ENCODE results near the gene PDCD1LG2. TPM values are rescaled to one million over a fixed set of nuclear protein-coding genes. Genes with fewer than 3 reads are reported as not detected.
"Not testable (repeated sequence)": the region's sequence is repeated elsewhere in the genome, so short reads cannot be mapped to it uniquely, and the experiment has no call there.

The PDCD1LG2 gene
- total RNA-seq, 1 donor from 2014 or later = 20.4 TPM

- DNase-seq (ENCODE audit: extremely low read depth, low read depth, low spot score) = no peak
These were observed 16.4 kb upstream of the PDCD1LG2 start for GRCh38 chr9:5493679-5494511.

DNA sequence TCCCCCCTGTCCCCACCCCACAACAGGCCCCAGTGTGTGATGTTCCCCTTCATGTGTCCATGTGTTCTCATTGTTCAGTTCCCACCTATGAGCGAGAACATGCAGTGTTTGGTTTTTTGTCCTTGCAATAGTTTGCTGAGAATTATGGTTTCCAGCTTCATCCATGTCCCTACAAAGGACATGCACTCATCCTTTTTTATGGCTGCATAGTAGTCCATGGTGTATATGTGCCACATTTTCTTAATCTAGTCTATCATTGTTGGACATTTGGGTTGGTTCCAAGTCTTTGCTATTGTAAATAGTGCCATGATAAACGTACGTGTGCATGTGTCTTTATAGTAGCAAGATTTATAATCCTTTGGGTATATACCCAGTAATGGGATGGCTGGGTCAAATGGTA is 15.6 kb upstream of the PDCD1LG2 start:
- DNase-seq (ENCODE audit: extremely low read depth, low read depth, low spot score) = not testable (repeated sequence)

DNA sequence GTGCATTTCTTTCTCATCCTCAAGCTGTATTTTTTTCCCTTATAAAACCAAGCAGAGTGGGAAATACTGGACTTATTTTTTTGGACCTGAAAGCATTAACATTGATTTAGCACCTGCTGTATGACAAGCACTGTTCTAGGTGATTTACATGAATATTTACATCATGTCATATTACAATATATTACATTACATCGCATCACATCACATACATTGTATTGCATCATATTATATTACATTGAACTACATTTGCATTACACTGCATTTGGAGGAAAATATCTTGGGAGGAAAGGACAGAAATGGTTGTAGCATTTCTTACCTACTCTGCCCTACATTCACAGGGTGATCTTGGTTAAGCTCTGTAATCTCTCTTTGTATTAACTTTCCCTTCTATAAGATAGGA is 11.2 kb upstream of the PDCD1LG2 start:
- DNase-seq (ENCODE audit: extremely low read depth, low read depth, low spot score) = no peak

- DNase-seq (ENCODE audit: extremely low read depth, low read depth, low spot score) = peak; percentile 100
These were observed 10.4 kb upstream of the PDCD1LG2 start for GRCh38 chr9:5499889-5500398.

DNA sequence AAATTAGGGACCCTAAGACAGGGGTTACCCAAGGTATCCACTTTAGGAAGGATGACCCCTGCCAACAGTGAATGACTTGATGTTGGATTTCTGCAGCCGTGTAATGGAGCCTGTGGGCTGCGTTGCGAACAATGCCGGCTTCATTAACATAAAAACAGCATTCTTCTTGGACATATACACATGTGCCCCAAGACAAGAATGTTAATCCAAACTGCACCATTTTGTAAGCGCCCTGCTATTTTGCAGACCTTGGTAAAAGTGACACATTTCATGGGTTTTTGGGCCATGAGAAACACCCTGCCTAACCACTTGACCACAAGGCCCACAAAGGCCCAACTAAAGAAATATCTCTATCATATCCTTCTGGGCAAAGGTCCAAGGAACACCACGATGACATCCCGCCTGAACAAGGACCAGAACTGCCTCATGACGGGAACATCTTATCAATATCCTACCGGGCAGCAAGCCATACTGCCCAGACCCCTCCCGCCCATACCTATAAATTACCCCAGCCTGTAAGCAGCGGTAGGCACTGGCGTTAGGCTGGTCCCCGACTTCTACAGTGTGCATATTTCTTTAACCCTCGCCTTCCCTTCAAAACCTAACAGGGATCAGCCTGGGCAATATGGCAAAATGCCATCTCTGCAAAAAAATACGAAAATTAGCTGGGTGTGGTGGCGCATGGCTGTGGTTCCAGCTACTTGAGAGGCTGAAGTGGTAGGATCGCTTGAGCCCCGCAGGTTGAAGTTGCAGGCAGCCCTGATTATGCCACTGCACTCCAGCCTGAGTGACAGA is 9.7 kb upstream of the PDCD1LG2 start:
- peak; percentile 68 for DNase-seq (ENCODE audit: extremely low read depth, low read depth, low spot score)

- DNase-seq (ENCODE audit: extremely low read depth, low read depth, low spot score) = no peak
These were observed 7.8 kb upstream of the PDCD1LG2 start for GRCh38 chr9:5502553-5502952.

DNA sequence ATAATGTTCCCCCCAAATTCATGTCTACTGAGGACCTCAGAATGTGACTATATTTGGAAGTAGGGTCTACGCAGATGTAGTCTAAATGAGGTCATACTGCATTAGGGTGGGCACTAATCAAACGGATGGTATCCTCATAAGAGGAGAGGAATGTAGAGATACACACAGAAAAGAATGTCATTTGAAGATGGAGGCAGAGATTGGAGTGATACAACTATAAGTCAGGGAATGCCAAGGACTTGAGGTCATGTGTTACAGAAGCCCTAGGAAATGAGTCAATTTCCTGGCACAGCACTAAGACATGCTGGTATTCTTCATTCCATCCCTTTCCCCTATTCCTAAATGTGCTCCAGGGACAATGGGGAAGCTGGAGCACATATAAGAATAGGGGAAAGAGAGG is 758 bp upstream of the PDCD1LG2 start:
- peak; percentile 91 for DNase-seq (ENCODE audit: extremely low read depth, low read depth, low spot score)

DNA sequence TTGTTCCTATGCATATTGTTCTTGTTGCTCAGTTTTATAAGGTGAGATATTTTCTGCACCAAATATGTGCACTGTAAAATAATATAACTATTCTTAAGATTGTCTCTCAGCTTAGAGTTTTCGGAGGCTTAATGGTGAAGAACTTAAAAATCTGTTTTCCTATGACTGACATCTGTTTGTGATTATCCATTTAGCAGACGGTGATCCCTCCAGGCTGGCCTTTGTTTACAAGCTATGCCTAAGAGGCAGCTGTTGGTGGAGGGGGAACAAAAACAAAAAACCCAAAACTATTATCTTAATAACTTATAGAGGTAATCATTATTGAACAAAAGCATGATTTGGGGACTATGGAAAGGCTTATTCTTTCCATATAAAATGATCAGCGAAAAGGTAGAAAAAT is 658 bp downstream of the PDCD1LG2 start:
- DNase-seq (ENCODE audit: extremely low read depth, low read depth, low spot score) = no peak

- no peak for DNase-seq (ENCODE audit: extremely low read depth, low read depth, low spot score)
These were observed 1.1 kb downstream of the PDCD1LG2 start for GRCh38 chr9:5511476-5511875.

DNA sequence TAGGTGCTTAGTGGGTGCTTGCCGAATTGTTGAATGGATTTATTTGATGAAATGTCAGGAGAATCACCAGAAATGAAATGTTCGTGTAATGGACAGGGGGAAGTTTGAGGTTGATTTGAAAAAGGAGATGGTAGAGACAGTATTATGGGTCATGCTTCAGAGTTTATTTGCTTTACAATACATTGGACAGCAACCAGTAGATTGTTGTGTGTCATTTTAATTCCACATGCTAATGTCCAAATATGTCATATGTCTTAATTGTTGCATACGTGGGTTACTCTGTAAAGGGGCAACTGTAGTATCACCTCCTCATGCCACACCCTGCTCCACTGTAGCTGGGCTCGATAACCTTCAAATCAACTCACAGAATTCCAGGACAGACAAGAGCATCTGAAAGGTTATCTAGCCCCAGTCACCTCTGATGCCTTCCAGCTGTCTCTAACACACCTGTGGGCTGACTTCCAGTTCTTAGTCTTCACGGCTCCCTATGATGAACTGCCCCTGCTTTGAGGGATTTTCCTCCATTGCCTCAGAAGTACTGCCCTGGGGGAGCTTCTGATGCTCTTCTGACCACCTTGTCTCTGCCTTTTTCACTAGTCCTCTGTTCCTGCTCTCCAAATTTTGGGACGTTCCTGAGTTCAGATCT is 1.7 kb downstream of the PDCD1LG2 start:
- DNase-seq (ENCODE audit: extremely low read depth, low read depth, low spot score) = no peak

DNA sequence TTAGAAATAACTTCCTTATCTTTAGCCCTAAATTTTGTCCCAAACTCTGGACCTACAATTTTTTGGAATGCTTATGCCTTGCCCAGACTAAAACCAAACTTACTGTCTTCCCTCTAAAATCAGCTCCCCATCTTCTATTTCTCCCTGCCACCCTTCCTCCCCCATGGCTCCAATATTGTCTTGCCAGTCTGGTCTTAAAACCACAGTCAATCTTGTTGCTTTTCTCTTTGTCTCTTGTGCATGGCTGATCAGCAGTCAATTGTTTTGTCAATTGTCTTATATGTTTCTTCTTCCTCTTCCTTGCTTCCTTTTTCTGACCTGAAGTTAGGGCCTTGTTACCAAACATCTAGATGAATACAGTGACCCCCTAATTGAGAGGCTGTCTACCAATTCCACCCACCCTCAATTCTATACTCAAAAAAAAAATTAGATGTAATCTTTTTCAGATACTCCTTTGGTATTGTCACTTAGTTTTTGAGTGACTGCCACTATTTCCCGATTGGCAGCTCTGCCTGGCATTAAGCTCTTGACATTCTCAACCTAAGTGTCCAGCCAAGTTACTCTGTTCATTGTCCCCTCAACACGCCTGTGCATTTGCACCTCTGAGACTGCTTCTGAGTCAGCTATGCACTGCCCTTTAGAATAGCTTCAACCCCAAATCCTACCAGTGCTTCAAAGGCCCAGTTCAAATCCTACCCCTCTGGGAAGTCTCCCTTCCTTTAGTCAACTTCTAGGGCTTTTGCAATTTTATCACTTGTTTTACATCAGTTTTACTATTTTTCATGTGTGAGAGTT is 2.5 kb downstream of the PDCD1LG2 start:
- DNase-seq (ENCODE audit: extremely low read depth, low read depth, low spot score) = no peak

- DNase-seq (ENCODE audit: extremely low read depth, low read depth, low spot score) = no peak
These were observed 3.8 kb downstream of the PDCD1LG2 start for GRCh38 chr9:5513966-5514616.

DNA sequence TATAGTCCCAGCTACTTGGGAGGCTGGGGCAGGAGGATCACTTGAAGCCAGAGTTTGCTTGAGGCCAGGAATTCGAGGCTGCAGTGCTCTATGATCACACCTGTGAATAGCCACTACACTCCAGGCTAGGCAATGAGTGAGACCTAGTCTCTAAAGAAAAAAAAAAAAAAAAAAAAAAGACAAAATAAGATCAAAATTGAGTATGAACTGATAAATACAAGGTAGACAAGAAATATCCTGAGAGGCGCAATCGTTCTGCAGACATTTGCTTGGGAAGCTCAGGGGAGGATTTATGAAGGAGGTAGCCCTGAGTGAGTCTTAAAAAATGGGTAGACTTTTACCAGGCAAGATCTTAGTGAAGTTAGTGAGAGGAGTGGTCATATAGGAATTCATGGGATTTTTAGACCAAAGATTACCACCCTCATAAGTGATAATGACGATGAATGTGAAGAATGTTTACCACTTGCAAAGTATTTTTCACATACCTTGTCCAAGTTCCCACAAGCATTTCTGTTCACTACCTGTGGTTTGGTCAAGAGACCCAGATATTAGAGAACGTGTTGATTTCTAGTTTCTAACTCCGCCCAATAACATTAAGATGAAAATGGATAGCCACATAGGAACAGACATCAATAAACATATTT is 4.4 kb downstream of the PDCD1LG2 start:
- DNase-seq (ENCODE audit: extremely low read depth, low read depth, low spot score) = no peak

DNA sequence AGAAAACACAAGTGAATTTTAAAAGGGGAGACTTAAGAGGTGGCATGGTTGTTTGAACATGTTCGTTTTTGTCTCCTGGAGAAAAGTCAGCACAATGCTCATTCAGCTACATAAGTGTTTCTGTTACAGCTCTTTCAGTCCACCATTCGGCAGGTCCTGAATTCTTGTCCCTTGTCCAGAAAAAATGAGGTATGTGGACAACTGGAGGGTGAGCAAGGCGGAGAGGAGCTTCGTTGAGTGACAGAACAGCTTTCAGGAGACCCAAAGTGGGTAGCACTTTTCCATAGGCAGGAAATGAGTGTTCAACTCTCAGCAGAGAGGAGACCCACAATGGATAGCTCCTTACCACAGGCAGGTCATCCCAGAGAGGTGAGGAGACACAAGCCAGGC is 4.9 kb downstream of the PDCD1LG2 start:
- DNase-seq (ENCODE audit: extremely low read depth, low read depth, low spot score) = no peak

DNA sequence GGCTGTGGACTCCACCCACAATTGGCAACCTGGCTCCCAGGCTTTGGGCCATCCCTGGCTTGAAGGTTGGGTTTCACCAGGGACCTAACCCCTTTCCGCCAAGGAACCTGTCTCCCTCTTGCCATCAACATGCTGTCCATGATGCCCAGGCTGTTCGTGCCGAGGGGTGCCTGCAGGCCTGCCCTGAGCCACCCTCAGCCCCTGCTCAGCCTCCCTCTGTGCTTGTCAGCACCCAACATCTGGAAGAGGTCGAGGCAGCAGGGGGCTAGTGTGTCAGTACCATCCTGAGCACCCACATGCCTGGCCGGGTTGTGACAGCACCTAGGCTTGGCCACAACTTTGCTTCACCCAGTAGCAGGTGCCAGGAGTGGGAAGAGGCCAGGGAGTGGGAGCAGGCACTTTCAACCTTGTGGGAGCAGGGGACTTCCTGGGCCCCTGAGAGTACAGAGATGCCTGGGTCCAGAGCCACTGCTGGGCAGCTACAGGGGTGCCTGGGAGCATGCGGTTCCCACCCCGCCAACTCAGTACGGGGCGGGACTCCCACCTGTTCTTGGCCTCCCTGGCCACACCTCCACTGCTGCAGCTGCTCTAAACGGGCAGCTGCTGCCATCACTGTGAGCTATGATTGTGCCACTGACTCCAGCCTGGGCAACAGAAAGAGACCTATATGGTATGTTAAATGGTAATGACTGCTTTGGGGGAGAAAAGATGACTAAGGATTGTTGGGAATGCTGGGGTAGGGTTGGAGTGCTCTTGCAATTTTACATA is 6.3 kb downstream of the PDCD1LG2 start:
- no peak for DNase-seq (ENCODE audit: extremely low read depth, low read depth, low spot score)

DNA sequence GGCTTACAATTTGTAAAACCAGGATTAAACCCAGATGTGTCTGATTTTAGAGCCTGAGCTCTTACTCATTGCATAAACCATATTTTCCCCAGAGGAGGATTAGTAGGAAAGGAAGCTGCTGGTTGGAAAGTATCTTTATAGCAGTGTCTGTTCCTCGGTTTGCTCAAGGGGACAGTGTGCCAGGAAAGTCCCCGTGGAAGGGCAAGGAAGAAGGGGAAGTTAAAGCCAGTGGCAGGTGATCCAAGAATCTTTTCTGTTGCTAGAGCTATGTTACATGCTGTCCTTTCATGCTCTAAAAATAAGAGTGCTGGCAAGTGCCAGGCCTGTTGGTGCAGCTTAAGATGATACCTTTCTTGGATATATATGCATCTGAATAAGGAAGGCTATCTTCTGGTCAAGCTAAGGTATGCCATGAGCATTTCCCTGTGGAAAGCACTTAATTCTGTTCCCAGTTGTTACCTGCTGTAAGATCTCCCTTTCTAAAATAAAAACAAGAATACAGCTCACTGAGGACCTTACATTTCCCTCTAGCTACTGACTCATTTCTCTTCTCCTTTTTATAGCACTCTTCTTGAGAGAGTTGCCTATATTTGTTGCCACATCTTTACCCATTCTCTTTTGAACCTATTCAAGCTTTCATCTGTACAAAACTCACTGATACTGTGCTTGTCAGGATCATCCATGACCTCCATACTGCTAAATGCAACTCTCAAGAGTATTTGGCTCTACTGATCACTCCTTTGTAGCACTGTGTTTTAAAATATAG is 8.0 kb downstream of the PDCD1LG2 start:
- DNase-seq (ENCODE audit: extremely low read depth, low read depth, low spot score) = no peak

DNA sequence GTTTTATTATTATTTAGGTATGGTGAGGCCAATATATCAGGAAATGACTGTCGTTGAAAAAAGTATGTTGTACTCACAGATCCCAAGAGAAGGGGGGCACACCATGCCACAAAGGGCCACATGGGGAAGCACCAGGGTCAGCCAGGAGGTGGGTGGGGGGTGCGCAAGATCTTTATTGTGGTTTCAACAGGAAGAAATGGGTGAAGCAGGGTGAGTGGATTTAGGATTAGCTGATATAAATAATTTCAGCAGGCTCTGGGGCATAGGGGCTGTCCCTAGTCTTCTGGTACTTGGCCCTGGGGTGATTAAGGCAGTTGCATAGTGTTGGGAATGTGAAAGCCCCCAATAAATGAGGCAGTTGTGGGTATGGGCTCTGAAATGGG is 8.6 kb downstream of the PDCD1LG2 start:
- DNase-seq (ENCODE audit: extremely low read depth, low read depth, low spot score) = no peak

GRCh38 chr9:5524090-5524489 is 13.8 kb downstream of the PDCD1LG2 start:
- DNase-seq (ENCODE audit: extremely low read depth, low read depth, low spot score) = no peak

Data from glomerular endothelial cell (primary cell).